Prostate gland (tissue), 2 donors: ENCODE measurements around the gene CNNM1. TPM values are rescaled to one million over a fixed set of nuclear protein-coding genes. Genes with fewer than 3 reads are reported as not detected.

Experiments
- DNase-seq: peaks from one replicate; pipeline ENCODE4 v3.0.0-alpha.2; 2019; ENCODE audit warnings: low spot score
- H3K27ac ChIP-seq, 2 donors: fragments of 200-600 bp; sonication (generic); 2 replicates each; pipeline ENCODE4 v1.5.1; 2017 to 2019
- H3K27me3 ChIP-seq: fragments of 200-600 bp; sonication (generic); replicated peaks from 2 replicates; pipeline ENCODE4 v1.5.1; 2019; ENCODE audit not compliant: insufficient read depth
- H3K36me3 ChIP-seq, 2 donors: fragments of 200-600 bp; sonication (generic); 1 replicate in 1 of 2; 2 replicates in 1 of 2; pipeline versions ENCODE4 v1.5.1 to v1.8.1; 2017 to 2019
- H3K4me1 ChIP-seq: fragments of 200-600 bp; sonication (generic); replicated peaks from 2 replicates; pipeline ENCODE4 v1.5.1; 2019
- H3K4me3 ChIP-seq, 2 donors: fragments of 200-600 bp; sonication (generic); 2 replicates each; pipeline ENCODE4 v1.5.1; 2017 to 2019
- H3K9me3 ChIP-seq: fragments of 200-600 bp; sonication (generic); 2 replicates; pipeline ENCODE4 v1.5.1; 2017
- CTCF ChIP-seq, 4 experiments: fragments of 200-600 bp in 2 of 4; fragments of 450-650 bp in 2 of 4; sonication (generic) in 2 of 4; IDR thresholded peaks; 1 replicate in 3 of 4; 2 replicates in 1 of 4; pipeline ENCODE4 v1.5.1; 2016 to 2019; ENCODE audit warnings: antibody characterized with exemption in 4 of 4, mild to moderate bottlenecking in 2 of 4, moderate library complexity in 2 of 4
- POLR2A ChIP-seq: fragments of 450-650 bp; IDR thresholded peaks from one replicate; pipeline ENCODE4 v1.6.1; 2016; ENCODE audit warnings: antibody characterized with exemption, mild to moderate bottlenecking
- POLR2AphosphoS5 ChIP-seq: sonication (generic); formaldehyde crosslinking; IDR thresholded peaks from one replicate; pipeline ENCODE4 v1.6.1; 2017; ENCODE audit warnings: antibody characterized with exemption
- WGBS: methylation state at CpG from one replicate; pipeline ENCODE4 v1.1.5; 2018; 5-methylcytosine and 5-hydroxymethylcytosine counted together
- intact Hi-C: fragments of 100-400 bp; cut with DNase I; formaldehyde crosslinking; loops from one replicate; pipeline ENCODE4 v1.14.2; 2022
- total RNA-seq, 2 donors: library from RNA; depleted of rRNA; stranded (reverse); fragments of >200 nt; gene quantifications; one replicate each; pipeline ENCODE4 v1.1.0, GENCODE V29; 2016

Gene CNNM1
- total RNA-seq, 2 donors from 2014 or later = 4.2 to 36.1 TPM

DNA sequence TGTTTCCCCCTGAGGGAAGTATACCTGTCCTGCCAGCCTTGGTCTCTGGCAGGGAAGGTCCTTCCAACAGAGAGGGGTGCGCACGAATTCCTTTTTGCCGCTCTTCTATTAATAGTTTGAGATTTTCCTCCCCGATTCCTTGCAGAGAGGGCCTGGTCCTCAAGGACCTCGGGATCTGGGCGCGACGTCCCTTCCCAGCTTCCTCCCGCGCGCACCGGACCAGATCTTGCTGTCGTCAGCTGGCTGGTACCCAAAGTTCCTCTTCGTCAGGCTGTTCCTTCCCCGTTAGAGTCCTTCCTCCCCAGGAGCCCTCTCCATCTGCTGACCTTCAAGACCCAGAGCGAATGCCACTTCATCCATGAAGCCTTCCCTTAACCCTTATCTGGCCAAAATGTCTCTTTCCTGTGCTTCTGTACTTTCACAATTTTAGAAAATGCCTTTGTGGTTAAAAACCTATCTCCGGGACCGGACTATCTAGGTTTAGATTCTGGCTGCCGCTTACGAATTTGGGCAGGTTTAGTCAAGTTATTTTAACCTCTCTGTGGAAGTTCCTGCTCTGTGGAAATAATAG is 102.1 kb downstream of the CNNM1 start:
- WGBS = under 1% methylated on average over 20 of the region's 20 CpGs
- Histone ChIP-seq H3K36me3 (no peaks in the 10 kb centered on the region), H3K27me3 (no peaks in the 10 kb centered on the region), H3K27ac (peak overlapping the region; percentile 87 to 93), H3K9me3 (no peaks in the 10 kb centered on the region), H3K4me3 (peak overlapping the region; percentile 66 to 89), H3K4me1 (peaks cover 7% of the 10 kb centered on the region)
- DNase-seq = peak; percentile 62
- TF ChIP-seq POLR2AphosphoS5 (no peak), CTCF (IDR thresholded peaks at IDR 0.05) (no peak), POLR2A (no peak)
- intact Hi-C loops = loop anchor here (2.0 kb wide), 1 partner anchor 190 kb away; the partner anchor contains the start of gene SLC25A28

DNA sequence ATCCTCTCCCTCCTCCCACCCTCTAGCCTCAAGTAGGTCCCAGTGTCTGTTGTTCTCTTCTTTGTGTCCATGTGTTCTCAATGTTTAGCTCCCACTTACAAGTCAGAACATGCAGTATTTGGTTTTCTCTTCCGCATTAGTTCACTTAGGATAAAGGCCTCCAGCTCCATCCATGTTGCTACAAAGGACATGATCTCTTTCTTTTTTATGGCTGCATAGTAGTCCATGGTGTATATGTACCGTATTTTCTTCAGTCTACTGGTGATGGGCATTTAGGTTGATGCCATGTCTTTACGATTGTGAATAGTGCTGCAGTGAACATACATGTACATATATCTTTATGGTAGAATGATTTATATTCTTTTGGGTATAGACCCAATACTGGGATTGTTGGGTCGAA is 102.9 kb downstream of the CNNM1 start:
- Histone ChIP-seq H3K4me1 (peaks cover 7% of the 10 kb centered on the region), H3K4me3 (no peak overlapping the region), H3K9me3 (no peaks in the 10 kb centered on the region), H3K27ac (no peak overlapping the region), H3K36me3 (no peaks in the 10 kb centered on the region), H3K27me3 (no peaks in the 10 kb centered on the region)
- TF ChIP-seq POLR2A (no peak), POLR2AphosphoS5 (no peak), CTCF (IDR thresholded peaks at IDR 0.05) (no peak)
- WGBS = 90% methylated on average over 4 of the region's 4 CpGs
- DNase-seq = no peak
- intact Hi-C loops = no loop called here

- TF ChIP-seq CTCF (IDR thresholded peaks at IDR 0.05) = no peak
- DNase-seq = no peak
- Histone ChIP-seq H3K27me3 (no peaks in the 10 kb centered on the region), H3K27ac (no peak overlapping the region), H3K4me1 (peaks cover 7% of the 10 kb centered on the region), H3K9me3 (no peaks in the 10 kb centered on the region), H3K4me3 (no peak overlapping the region), H3K36me3 (no peaks in the 10 kb centered on the region)
- intact Hi-C loops = no loop called here
- WGBS = 88% methylated on average over 6 of the region's 6 CpGs
Measured at GRCh38 chr10:99432881-99433280, 103.7 kb downstream of the CNNM1 start.

- 4% methylated on average over 1 of the region's 1 CpG for WGBS
- TF ChIP-seq CTCF (IDR thresholded peaks at IDR 0.05) (peak in 2 of 4 experiments; percentile 17 to 24), POLR2AphosphoS5 (no peak), POLR2A (no peak)
- Histone ChIP-seq H3K27ac (no peak overlapping the region), H3K4me3 (no peak overlapping the region), H3K9me3 (no peaks in the 10 kb centered on the region), H3K4me1 (peaks cover 7% of the 10 kb centered on the region), H3K36me3 (no peaks in the 10 kb centered on the region), H3K27me3 (no peaks in the 10 kb centered on the region)
- intact Hi-C loops = no loop called here
- DNase-seq = no peak
Measured at GRCh38 chr10:99433378-99434020, 104.3 kb downstream of the CNNM1 start.
